GM13976 (cell line): ENCODE measurements around the gene PIGO.

ENCODE experiments used
- DNase-seq: peaks from one replicate; pipeline ENCODE4 v3.0.0; 2012; ENCODE audit warnings: low spot score
- in situ Hi-C: fragments of 300-500 bp; cut with MboI; formaldehyde crosslinking; loops from one replicate; pipeline ENCODE4 v1.12.0; 2022; ENCODE audit warnings: low sequenced_read_pairs, mixed read lengths, inconsistent platforms; ENCODE audit not compliant: unreplicated experiment
- TF ChIP-seq, protein P1 (sequence below): IDR thresholded peaks from 2 replicates; pipeline ENCODE4 v1.5.1; 2012; ENCODE audit warnings: borderline replicate concordance, mild to moderate bottlenecking; ENCODE audit not compliant: insufficient read depth; ENCODE audit errors: extremely low read depth, missing control alignments, control extremely low read depth

Gene PIGO

GRCh38 chr9:35116898-35117551, 20.6 kb upstream of the PIGO start:
- TF ChIP-seq, protein P1, sequence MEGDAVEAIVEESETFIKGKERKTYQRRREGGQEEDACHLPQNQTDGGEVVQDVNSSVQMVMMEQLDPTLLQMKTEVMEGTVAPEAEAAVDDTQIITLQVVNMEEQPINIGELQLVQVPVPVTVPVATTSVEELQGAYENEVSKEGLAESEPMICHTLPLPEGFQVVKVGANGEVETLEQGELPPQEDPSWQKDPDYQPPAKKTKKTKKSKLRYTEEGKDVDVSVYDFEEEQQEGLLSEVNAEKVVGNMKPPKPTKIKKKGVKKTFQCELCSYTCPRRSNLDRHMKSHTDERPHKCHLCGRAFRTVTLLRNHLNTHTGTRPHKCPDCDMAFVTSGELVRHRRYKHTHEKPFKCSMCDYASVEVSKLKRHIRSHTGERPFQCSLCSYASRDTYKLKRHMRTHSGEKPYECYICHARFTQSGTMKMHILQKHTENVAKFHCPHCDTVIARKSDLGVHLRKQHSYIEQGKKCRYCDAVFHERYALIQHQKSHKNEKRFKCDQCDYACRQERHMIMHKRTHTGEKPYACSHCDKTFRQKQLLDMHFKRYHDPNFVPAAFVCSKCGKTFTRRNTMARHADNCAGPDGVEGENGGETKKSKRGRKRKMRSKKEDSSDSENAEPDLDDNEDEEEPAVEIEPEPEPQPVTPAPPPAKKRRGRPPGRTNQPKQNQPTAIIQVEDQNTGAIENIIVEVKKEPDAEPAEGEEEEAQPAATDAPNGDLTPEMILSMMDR, result peak; percentile 94
- in situ Hi-C loops, result loop anchor here (5.0 kb wide), 1 partner anchor 360 kb away; no protein-coding TSS in a partner anchor
- peak; percentile 86 for DNase-seq

DNA sequence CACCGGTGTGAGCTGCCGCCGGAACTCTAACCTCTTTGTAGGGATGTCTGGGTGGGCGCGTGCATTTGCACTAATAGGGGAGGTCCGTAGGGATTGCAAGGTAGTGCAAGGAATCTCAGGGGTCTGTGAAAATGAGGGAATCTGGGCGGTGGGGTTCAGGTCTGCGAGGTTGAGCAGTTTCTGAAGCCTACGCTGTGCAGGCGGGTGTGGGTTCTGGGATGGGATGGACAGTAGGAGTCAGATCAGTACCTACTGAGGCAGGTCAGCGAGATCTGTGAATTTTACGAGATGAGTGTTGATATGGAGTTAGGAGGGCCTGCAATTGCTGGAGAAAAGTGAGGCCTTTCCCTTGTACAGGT, 20.1 kb upstream of the PIGO start:
- in situ Hi-C loops, result loop anchor here (5.0 kb wide), 1 partner anchor 361 kb away; no protein-coding TSS in a partner anchor
- TF ChIP-seq, protein P1, result no peak
- peak; percentile 22 for DNase-seq

GRCh38 chr9:35115680-35116538, 19.5 kb upstream of the PIGO start, which contains the start of gene ATOSB:
ATOSB (minus strand) TSS chr9:35115862; CDS start chr9:35108274, 7,588 bp downstream.
- TF ChIP-seq, protein P1, result no peak
- in situ Hi-C loops, result loop anchor here (5.0 kb wide), 1 partner anchor 361 kb away; no protein-coding TSS in a partner anchor
- DNase-seq, result peak; percentile 94

- TF ChIP-seq, protein P1, result no peak
- peak; percentile 48 for DNase-seq
- in situ Hi-C loops, result loop anchor here (5.0 kb wide), 1 partner anchor 362 kb away; no protein-coding TSS in a partner anchor
Observed at GRCh38 chr9:35114840-35115628, 18.6 kb upstream of the PIGO start.

DNA sequence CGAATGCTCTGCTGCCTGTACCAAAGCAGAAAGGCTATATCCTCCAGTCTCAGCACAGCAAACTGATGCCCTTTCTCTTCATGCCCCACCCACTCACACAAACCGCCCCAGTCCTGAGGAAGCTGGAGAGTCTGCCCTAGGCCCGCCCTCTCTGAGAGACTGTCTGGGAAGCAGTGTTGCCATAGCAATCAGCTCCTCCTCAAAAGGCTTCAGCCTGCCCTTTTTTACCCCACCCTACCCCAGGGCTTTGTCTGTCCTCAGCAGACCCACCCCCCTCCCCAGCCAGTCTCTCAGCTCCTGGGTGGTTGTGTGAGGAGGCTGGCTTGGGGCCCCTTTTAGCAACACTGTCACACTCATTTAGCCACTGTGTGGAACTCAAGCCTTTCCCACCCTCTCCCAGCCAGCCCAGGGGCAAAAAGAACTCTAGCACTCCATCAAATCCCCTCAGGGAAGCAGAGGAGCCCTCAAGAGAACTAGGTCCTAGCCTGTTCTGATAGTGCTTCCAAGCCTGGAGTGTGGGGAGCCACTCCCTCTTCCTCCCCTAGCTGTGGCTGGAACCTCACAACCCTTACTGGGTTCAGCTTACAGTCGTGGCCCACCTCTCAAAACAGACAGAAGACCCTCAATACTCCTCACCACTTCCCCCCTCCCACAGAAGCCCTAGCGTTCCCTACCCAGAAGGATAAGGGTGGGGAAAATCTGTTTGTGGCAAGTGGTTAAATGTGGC, 17.9 kb upstream of the PIGO start:
- TF ChIP-seq, protein P1, result no peak
- in situ Hi-C loops, result no loop called here
- peak; percentile 62 for DNase-seq
